ENCODE results near the gene GRIK4.

GRCh38 chr11:120689596-120690275, 178.2 kb downstream of the GRIK4 start:
- TF ChIP-seq CTCF (IDR thresholded peaks at IDR 0.05; ENCODE audit: extremely low read depth in 1 of 2, insufficient read depth in 1 of 2, low read depth in 1 of 2, low read length in 2 of 2): no peak
- no peak for TF ChIP-seq POLR2A (IDR thresholded peaks at IDR 0.05; ENCODE audit: low read depth, low read length)
- no peak for TF ChIP-seq POLR2AphosphoS5 (IDR thresholded peaks at IDR 0.05; ENCODE audit: insufficient read depth, low read depth, low read length)
